Stimulated activated CD4-positive, alpha-beta T cell treated with anti-CD3 and anti-CD28 coated beads, Interleukin-15, amount 100 ng/mL, for 48 hours (primary cell): Measurements from ENCODE around the gene CENPO.
"Not testable (repeated sequence)": the region's sequence is repeated elsewhere in the genome, so short reads cannot be mapped to it uniquely, and the experiment has no call there.

Experiments used
- DNase-seq, 2 donors: peaks; one replicate each; pipeline ENCODE4 v3.0.0-alpha.2; 2020; ENCODE audit warnings: low read depth in 2 of 2

The CENPO gene

DNA sequence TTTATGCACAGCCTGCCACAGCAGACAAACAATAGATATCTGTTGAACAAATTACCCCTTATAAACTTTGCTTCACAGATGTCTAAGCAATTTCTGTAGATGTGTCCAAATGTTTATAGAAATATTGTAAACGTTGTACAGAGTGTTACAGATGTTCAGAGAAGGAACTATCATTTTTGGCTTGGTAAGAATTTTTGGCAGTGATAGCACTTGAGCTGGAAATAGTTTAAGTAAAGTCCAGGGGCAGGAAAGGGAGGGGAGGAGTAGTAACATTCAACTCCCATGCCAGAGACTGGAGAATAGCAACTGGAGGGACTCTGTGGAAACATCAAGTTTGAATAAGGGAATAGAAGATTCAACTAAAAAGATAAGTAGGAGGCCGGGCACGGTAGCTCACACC, 4.4 kb upstream of the CENPO start:
- no peak for DNase-seq

DNA sequence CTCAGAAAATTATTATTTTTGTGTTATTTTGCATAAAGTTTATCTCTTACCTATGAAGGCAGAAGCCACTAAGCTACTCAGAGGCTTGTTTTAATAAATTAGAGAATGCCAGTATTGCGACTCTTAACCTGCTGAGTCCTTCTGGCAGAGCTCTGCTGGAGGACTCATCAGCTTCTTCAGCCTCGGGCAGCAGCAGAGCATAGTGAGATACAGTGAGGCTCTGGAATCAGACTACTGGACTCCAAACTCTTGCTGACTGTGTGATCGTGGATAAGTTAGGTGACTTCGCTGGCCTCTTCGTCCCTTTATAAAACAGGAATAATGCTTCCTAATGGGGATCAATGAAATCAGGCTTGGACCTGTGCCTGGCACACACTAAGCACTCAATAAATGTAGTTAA, 1.8 kb upstream of the CENPO start:
- no peak for DNase-seq

DNA sequence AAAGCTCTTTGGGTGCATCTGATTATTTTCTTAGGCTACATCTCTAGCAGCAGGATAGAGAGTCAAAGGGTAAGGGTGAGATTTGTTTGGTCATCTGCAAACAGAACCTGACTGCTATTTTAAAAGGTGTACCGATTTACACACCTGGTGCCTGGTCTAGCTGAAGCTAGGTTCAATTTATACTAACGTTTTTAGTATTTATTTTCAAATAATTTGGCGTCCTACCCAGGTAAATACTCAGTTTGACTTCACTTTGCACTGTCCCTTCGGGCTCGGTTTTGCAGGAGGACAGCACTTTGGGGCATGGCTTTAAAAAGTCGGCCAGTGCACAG, 717 bp upstream of the CENPO start:
- DNase-seq = no peak

DNA sequence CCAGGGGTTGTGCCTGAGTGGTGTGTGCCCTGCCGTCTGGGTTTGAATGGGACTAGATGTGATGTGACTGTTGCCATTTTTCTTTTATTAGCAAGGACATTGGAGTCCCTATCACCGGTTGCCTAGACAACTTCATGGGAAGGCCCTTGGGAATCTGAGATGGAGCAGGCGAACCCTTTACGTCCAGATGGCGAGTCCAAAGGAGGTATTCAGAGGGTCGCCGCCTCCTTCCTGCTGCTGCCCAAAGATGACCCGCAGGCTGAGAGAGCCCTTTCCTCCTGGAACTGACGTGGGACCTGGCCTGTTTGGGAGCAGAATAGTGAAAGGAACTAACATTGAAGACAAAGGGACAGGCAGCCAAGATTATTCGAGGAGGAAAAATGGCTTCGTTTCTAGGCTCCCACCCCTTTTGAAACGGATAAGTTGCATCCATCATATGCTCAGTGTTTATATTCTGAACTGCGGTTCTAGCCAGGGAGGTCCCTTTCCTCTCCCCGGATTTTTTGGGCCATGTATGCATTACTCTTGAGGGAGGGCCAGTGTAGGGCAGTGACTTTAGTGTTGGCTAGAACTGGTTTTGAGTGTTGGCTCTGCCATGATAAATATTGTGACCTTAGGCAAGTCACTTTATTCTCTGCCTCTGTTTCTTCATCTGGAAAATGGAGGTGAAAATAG, 673 bp downstream of the CENPO start:
- DNase-seq = no peak

DNA sequence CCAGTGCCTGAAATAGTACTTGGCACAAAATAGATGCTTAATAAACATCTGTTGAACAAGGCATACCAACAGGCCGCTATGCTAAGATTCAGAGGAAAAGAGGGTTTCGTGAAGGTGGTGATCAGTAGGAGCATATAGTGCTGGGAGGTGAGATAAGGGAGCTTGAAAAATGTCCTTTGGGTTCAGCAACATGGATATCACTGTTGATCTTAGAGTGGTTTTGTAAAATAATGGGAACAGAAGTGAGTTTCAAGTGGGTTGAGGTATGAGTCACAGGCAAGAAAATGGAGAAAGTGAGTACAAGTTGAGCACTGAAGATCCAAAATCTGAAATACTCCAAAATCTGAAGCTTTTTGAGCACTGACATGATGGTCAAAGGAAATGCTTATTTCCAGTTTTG, 4.4 kb downstream of the CENPO start:
- no peak for DNase-seq

DNA sequence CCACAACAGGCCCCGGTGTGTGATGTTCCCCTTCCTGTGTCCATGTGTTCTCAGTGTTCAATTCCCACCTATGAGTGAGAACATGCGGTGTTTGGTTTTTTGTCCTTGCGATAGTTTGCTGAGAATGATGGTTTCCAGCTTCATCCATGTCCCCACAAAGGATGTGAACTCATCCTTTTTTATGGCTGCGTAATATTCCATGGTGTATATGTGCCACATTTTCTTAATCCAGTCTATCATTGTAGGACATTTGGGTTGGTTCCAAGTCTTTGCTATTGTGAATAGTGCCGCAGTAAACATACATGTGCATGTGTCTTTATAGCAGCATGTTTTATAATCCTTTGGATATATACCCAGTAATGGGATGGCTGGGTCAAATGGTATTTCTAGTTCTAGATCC, 7.3 kb downstream of the CENPO start:
- not testable (repeated sequence) for DNase-seq

DNA sequence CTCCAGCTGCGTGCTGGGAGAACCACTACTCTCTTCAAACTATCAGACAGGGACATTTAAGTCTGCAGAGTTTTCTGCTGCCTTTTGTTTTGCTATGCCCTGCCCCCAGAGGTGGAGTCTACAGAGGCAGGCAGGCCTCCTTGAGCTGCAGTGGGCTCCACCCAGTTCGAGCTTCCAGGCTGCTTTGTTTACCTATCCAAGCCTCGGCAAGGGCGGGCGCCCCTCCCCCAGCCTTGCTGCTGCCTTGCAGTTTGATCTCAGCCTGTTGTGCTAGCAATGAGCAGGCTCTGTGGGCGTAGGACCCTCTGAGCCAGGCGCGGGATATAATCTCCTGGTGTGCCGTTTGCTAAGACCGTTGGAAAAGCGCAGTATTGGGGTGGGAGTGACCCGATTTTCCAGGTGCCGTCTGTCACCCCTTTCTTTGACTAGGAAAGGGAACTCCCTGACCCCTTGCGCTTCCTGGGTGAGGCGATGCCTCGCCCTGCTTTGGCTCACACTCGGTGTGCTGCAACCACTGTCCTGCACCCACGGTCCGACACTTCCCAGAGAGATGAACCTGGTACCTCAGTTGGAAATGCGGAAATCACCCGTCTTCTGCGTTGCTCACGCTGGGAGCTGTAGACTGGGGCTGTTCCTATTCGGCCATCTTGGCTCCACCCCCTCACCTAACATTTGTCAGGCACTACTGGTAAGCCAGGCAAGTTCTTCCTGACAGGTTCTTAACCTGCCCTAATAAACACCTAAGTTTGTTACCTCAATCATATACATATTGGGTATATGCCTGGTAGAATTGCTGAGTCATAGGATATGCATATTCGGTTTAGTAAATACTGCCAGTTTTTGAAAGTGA, 12.8 kb downstream of the CENPO start:
- not testable (repeated sequence) for DNase-seq

DNA sequence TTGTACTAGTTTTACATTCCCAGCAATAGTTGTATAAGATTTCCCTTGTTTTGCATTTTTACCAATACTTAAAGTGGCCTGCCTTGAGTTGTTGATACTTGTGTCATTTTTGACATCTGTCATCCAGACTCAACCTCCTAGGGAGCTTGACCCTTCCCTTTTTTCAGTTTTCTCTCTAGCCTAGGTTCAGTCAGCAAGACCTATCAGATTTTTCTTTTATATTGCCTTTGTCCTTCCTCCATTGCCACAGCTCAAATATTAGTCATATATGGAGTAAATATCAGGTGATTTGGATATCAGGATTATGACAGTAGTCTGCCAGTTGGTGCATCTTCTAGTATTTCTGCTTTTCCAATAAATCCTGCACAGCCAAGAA, 13.4 kb downstream of the CENPO start:
- DNase-seq = no peak

DNA sequence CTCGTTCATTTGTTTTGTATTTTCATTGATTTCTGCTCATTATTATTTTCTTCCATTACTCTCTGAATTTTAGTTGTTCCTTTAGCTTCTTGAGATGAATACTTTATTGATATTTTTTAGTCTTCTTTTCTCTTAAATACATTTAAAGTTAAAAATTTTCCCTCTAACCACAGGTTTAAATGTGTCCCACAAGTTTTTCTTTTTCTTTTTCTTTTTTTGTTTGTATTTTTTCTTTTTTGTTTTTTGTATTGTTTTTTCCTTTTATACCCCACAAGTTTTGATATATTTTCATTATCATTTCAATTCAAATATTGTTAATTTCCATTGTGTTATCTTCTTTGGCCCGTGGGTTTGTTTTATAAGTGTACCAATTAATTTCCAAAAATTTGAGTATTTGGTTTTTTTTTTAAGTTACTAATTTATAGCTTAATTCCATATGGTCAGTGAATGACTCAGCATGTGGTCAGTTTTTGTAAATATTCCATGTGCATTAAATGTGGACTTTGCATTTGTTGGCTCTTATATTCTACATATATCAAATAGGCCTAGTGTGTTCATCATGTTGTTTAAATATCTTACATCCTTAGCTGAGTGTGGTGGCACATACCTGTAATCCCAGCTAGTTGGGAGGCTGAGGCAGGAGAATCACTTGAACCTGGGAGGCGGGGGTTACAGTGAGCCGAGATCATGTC, 16.2 kb downstream of the CENPO start:
- no peak for DNase-seq

DNA sequence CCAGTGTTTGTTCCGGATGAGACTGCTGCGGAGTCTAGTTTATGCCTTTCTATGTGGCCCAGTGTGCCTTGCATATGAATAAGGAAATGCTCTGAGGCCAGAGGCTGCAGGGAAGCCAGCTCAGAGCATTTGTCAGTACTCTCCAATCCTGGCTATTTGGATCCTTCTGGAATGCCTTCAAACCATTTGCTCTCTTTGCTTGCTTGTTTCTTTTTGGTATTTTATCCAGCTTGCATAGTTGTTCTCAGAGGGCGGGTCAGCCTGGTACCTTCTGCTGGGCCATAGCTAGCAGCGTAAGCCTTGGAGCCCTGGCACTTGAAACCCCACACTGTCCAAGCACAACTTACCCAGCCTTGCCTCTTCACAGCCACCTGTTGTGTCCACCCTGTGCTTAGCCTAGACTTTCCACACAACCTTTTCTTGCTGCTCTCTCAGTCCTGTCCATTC, 20.5 kb downstream of the CENPO start:
- no peak for DNase-seq

DNA sequence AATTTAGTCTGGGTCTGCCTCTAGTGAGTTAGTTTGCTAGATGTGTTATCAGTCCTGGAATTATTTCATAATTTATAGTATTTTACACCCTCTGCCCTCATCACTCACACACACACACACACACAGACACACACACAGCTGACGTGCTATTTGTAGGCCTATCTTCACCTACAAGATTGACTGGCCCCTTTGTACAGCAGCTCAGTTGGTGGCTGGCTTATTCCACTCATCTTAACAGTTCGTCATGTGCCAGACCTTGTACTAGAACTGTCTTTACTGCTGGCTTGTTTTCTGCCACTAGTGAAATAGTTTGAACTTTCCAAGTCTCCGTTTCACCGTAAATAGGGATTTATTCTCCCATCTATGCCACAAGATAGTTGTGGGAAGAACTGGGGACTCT, 21.3 kb downstream of the CENPO start:
- DNase-seq = no peak

DNA sequence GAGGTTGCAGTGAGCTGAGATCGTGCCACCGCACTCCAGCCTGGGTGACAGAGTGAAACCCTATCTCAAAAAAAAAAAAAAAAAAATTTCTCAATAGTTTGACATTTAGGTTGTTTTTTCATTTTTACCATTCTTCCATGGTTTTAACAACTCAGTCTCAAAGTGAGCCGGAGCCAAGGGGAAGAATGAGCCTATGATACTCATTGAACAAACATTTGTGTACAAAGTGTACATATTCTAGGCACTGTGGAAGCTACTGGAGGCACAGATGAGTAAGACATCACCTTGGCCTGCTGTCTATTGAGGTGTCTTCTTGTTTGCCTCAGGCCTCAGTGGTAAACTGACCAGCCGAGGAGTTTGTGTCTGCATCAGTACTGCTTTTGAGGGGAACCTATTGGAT, 21.9 kb downstream of the CENPO start:
- no peak for DNase-seq

DNA sequence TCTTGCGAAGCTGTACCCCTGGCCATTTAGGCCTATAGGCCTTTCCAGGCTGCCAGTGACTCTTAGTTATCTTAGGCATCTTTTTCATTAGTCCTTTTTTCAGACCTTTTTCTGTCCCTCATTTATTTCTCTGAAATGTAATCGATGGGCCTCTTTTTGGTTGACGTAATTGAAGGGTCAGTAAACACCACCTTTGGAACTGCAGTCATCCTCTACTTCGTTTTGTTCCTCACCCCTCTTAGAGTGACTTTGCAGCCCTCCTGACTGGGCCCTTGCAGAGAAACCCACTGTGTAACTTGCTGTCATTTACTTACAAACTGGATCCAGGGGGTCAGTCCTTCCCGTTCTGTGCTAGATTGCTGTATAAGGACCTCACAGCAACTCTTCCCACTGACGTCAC, 23.2 kb downstream of the CENPO start:
- no peak for DNase-seq

DNA sequence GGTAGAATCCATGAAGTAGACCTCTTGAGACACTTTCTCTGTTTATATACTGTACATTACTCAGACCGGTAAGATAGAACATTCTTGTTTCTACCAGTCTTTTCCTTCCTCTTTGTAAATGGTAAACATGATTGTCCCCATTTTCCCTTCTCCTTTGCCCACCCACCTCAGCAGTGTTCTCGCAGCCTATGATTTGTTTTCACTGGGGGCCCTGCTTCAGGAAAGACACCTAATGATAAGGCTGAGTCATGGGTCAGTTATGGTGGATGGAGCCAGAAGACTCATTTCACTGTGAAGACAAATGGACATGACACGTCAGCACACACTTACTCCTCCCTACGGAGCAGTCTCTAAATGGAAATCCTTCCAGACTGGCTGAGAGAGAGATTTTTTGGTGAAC, 23.7 kb downstream of the CENPO start:
- DNase-seq = no peak

DNA sequence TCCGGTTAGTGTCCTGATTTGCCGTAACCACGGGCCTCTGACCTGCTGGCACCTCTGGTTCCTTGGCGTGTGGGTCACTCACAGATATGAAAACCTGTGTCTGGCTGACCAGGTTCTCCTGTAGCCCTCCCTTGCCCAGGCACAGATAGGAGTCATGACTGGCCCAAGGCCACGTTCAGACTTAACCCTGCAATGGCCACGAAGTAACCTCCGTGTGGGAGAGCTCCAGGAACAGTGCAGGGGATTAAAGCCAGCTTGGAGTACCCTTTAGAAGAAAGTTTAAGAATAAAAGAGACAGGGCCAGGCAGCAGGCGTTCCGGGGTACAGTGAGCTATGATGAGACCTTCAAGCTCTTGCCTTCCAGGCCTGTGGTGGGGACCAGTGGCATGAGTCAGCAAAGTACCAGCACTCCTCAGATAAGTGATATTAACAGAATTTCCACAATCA, 25.5 kb downstream of the CENPO start:
- DNase-seq = no peak

DNA sequence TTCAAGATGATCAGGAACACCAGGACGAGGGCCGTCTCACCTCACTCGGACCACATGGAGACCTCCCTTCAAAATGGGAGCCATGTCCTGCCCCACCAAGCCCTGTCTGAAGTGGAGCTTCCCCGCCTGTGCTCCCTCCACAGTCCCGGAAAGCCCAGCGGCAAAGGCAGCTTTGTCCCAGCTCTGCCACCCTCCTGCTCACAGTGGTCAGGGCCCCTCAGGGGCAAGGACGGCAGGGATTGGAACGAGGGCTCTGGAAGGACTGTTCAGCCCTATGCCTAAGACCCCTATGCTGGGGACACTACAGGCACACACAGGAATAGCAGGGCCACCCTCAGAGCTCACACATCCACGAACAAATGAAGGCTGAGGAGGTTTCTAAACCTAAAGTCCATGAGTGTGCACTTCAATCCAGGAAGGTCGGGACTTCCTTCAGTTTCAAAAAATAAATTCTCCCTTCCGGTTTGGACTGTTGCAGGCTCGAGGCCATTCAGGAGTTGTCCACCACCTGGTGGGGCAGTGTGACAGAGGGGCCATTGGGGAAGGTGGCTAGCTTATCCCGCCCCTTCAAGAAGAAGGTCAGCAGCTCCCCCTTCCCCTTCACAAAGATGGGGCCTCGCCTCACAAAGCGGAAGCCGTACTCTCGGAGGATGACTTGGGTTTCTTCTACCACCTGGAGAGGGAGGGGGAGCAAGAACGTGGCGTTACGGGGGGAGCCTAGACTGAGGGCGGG, 26.4 kb downstream of the CENPO start:
- no peak for DNase-seq

DNA sequence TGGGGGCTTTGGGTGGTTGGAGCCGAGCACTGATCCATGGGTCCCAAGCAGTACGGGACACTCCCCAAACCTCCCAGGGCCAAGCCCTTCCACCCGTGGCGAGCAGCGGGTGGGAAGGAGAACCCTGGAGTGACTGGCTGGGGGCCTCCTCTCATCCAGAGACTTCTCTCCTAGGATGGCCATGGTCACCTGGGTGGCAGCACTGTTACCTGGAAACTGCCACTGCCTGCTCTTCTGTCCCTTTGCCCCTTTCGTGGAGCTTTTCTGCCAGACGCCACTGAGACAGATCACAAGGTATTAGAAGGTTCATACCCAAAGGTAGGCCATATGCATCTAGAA, 26.9 kb downstream of the CENPO start:
- no peak for DNase-seq

DNA sequence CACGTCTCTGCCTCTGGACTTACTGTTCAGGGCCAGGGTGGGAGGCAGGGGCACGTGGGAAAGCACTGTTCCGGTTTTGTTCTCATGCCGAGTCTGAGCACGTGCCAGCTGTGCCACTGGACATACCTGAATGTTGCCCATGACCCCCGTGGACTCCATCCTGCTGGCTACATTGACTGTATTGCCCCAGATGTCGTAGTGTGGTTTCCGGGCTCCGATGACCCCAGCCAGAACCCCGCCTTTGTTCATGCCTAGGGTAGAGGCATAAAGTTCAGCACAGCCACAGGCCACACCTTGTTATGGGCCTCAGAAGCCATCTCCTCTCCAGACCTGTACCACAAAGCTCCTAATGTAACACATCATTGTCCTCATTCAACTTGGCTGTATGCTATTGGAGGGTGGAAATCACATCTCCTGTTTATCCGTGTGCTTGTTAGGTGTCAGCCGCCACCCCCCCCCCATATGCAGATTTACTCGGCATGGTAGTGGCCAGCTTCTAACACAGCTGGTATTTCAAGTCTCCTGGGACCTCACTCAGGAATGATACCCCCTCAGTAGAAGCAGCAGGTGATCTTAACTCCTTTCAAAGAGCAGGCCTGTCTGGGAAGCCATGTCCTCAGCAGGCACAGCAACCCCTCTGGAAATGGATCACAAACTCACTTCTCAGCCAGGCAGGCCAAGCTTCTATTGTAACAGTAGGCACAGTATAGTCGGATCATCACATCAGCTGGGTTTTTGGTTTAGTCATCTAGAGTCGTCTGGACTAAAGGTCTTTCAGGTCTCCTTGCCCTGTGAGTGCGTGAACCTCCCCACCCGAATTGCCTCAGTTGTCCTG, 27.6 kb downstream of the CENPO start:
- DNase-seq = no peak

DNA sequence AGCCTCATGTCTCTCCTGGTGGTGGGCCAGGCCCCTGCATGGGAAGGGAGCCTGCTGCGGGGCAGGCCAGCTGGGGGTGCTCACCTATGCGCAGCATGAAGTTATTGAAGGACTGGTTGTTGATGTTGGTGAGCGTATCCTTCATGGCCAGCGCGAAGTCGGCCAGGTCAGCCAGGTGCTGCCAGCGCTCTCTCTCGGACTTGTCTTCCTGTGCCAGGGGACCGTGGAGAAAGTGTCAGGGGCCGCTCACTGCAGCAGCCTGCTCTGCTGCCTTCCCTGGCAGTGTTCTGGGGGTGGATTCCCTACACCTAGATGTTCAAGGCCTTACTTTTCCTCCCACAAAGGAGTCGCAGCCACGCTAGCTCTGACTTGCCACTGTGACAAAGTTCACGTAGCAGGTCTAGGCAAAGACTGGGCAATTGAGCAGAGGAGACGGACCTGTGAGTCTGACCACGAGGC, 28.2 kb downstream of the CENPO start:
- no peak for DNase-seq

DNA sequence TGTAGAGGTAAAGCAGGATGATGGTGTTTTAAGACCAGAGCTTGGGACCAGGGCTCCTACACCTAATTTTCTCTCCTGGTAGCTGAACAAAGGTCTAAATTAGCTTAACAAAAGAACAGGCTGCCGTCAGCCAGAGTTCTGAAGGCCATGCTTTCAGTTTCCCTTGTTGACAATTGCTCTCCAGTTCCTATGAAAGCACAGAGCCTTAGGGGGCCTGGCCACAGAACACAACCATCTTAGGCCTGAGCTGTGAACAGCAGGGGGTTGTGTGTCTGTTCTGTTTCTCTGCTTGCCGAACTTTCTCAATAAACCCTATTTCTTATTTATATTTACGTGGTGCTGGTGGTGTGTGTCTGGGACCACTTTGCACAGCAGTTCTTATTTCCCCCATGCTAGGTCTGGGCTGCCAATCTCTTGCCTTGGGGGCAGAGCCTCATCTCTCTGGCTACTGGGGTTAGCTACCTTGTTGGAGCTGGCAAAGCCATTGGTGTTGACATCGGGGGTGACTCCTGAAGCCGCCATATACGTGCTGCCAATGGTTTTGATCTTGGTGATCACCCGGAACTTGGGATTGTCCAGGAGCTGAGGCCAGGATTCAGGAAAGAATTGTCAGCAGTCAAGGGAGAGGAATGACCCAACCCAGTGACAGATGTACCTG, 29.0 kb downstream of the CENPO start:
- no peak for DNase-seq

DNA sequence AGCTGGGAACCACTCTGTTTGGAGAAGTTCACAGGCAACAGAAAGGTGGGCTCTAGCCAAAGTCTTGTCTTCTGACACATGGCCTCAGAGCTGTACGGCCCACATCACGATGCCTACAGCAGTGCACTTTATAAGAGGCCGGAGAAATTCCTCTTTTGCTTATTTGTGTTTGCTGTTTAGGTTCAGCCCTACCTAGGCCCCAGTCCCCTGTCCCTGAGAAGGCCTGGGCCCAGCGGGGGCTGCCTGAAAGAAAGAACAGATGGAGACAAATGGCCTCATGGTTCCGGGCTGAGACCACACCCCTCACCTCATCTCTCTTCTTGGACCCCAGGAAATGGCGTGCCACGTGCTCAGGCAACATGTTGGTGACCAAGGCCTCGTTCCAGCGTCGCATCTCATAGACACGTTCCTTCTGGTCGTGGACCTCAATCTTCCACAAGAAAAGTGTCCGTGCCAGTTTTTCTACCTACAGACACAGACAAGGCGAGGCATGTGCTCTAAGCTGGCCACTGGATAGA, 30.9 kb downstream of the CENPO start:
- no peak for DNase-seq
